Sciatic nerve (tissue), 2 donors: ENCODE measurements around the gene OR2D3. TPM values are rescaled to one million over a fixed set of nuclear protein-coding genes. Genes with fewer than 3 reads are reported as not detected.
"Not testable (repeated sequence)": the region's sequence is repeated elsewhere in the genome, so short reads cannot be mapped to it uniquely, and the experiment has no call there.

ENCODE experiments used
- ATAC-seq: fragments of 200-7000 bp; cut with Tn5 transposase; one replicate; pipeline ENCODE4 v1.9.1; 2020; ENCODE audit warnings: mild to moderate bottlenecking, moderate library complexity
- DNase-seq: peaks from one replicate; pipeline ENCODE4 v3.0.0-alpha.2; 2020; ENCODE audit warnings: low spot score
- intact Hi-C: fragments of 100-400 bp; cut with DNase I; formaldehyde crosslinking; loops from one replicate; pipeline ENCODE4 v1.14.2; 2022
- total RNA-seq: library from RNA; stranded (reverse); fragmentation: NEBNext Ultra II Directional; extraction: Animal tissue kit (Norgen Biotek cat#: 25700); gene quantifications from one replicate; pipeline ENCODE4 v1.2.1, GENCODE V29; 2021
- donor health status: DM: no; HTN: no; CAD: no.
- donor health status: DM: no; HTN: no; CAD: no.

Gene OR2D3, protein sequence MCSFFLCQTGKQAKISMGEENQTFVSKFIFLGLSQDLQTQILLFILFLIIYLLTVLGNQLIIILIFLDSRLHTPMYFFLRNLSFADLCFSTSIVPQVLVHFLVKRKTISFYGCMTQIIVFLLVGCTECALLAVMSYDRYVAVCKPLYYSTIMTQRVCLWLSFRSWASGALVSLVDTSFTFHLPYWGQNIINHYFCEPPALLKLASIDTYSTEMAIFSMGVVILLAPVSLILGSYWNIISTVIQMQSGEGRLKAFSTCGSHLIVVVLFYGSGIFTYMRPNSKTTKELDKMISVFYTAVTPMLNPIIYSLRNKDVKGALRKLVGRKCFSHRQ
- total RNA-seq, result not detected

- intact Hi-C loops, result no loop called here
- ATAC-seq (no peak), DNase-seq (no peak)
These were observed at the start of gene OR2D3 for GRCh38 chr11:6920702-6921101. Gene OR2D3, plus strand, starts transcription at chr11:6921002. Its CDS starts 0 bp downstream, at chr11:6921002.

DNA sequence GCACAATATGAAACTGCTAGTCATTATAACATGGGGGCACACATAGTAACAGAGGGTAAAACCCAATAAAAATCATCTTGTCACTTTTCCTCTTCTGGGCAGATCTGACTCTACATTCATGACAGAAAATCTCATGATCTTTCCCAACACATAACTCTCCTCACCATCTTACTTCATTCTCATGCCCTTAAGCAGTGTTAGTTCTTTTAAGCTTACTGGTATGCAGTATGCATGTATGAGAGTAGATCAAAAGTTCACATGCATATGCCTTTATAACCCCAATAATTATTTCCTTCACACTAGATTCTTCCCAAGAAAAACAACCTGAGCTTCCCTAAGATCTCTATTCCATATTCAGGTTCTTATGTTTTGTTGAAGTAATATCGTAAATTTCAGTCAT is 49.5 kb upstream of the OR2D3 start:
- intact Hi-C loops, result no loop called here
- ATAC-seq (no peak), DNase-seq (no peak)

GRCh38 chr11:6875761-6876160 is 45.0 kb upstream of the OR2D3 start:
- DNase-seq (no peak), ATAC-seq (no peak)
- intact Hi-C loops, result no loop called here

- no peak for ATAC-seq
- DNase-seq, result no peak
- intact Hi-C loops, result no loop called here
These were observed 44.5 kb upstream of the OR2D3 start, which contains the start of gene OR10A4 for GRCh38 chr11:6876325-6876724. Gene OR10A4, plus strand, starts transcription at chr11:6876625. Its CDS starts 23 bp downstream, at chr11:6876648.

DNA sequence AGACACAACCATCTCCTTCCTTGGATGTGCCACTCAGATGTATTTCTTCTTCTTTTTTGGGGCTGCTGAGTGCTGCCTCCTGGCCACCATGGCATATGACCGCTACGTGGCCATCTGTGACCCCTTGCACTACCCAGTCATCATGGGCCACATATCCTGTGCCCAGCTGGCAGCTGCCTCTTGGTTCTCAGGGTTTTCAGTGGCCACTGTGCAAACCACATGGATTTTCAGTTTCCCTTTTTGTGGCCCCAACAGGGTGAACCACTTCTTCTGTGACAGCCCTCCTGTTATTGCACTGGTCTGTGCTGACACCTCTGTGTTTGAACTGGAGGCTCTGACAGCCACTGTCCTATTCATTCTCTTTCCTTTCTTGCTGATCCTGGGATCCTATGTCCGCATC is 43.9 kb upstream of the OR2D3 start:
- ATAC-seq, result no peak
- intact Hi-C loops, result no loop called here
- no peak for DNase-seq

GRCh38 chr11:6882751-6883150 is 38.1 kb upstream of the OR2D3 start:
- intact Hi-C loops, result no loop called here
- no peak for ATAC-seq

GRCh38 chr11:6887711-6888110 is 33.1 kb upstream of the OR2D3 start:
- DNase-seq, ATAC-seq, intact Hi-C loops: not testable (repeated sequence)

More at GRCh38 chr11:6882751-6883150, 38.1 kb upstream of the OR2D3 start:
- no peak for DNase-seq

DNA sequence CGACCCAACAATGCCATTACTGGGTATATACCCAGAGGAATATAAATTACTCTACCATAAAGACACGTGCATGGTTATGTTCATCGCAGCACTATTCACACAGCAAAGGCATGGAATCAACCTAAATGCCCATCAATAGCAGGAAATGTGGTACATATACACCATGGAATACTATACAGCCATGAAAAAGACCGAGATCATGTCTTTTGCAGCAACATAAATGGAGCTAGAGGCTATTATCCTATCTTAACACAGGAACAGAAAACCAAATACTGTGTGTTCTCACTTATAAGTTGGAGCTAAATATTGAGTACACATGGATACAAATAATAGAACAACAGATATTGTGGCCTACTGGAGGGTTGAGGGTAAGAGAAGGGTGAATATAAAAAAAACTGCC is 32.0 kb upstream of the OR2D3 start:
- no peak for DNase-seq
- ATAC-seq, result no peak
- intact Hi-C loops, result no loop called here

GRCh38 chr11:6889835-6890234 is 31.0 kb upstream of the OR2D3 start:
- intact Hi-C loops, result no loop called here
- ATAC-seq (no peak), DNase-seq (no peak)

DNA sequence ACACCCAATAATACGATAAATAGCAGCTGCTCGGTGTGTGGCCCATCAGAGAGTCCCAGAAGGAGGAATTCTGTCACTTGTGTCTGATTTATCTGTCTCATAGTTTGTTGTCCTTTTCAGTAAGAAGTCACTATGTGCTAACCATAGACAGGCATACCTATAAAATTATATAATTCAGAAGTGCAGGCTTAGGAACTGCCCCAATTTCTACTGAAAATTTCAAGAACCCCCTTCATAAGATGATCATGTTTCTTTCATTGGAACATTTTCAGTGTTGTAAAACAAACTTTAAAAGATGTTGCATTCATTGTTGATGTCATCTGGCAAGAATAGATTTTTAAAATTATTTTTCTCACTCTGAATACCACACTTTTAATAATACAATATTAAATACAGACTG is 28.4 kb upstream of the OR2D3 start, which contains the start of gene OR2D2:
Gene OR2D2, minus strand, starts transcription at position 101 of the 400 bp plus-strand sequence. Its CDS starts 0 bp downstream, at position 101.
- ATAC-seq (no peak), DNase-seq (no peak)
- intact Hi-C loops, result no loop called here

DNA sequence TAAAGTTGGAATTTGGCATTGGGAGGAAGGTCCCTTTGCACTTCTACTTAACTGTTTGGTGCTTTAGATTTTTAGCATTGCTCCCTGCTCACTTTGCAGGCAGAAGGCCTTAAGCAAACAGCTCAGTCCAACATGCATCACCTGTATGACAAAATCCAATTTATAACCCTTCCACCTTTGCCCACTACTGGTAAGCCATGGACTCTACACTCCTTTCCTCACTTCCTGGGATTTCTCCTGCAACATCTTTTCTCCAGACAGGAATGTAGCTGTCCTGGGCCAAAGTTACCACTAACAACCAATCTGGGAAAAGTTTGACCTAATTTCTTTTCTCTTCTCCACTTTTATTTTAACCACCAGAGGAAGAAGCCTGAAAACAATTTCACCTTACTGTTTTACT is 26.7 kb upstream of the OR2D3 start:
- intact Hi-C loops, result no loop called here
- DNase-seq (no peak), ATAC-seq (no peak)

DNA sequence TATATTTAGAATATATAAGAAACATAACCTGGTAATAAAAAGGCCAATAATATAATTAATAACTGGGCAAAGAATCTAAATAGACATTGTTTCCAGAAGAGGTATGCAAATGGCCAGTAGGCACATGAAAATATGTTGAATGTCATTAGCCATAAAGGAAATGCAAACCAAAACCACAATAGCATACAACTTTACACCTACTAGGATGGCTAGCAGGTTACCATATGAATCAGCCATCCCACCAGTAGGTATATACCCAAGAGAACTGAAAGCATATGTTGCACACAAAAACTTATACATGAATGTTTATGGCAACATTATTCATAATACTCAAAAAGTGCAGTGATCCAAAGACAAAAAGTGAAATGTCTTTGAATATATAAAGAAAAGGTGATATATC is 25.8 kb upstream of the OR2D3 start:
- ATAC-seq, result no peak
- DNase-seq, result no peak
- intact Hi-C loops, result no loop called here

DNA sequence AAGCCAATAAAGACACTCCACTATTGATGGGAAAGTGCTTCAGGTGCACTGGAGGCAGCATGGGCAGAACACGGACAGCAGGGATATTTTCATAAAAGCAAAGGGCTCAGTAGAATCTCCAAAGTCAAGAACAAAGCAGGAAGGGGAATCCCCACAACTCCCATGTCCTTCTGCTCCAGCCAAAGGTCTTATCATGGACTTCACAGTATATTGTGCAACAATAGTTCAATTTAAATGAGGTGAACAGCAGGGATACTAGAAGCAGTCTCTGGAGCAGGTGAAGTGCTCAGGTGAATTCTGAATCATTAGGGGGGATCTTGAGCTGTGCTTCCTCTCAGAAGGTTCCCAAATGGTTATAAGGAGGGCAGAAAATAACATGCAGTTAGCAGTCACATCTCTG is 21.9 kb upstream of the OR2D3 start:
- ATAC-seq (no peak), DNase-seq (no peak)
- intact Hi-C loops, result no loop called here

- ATAC-seq, result no peak
- intact Hi-C loops, result no loop called here
- DNase-seq, result no peak
These were observed 20.3 kb upstream of the OR2D3 start for GRCh38 chr11:6900327-6900999.

DNA sequence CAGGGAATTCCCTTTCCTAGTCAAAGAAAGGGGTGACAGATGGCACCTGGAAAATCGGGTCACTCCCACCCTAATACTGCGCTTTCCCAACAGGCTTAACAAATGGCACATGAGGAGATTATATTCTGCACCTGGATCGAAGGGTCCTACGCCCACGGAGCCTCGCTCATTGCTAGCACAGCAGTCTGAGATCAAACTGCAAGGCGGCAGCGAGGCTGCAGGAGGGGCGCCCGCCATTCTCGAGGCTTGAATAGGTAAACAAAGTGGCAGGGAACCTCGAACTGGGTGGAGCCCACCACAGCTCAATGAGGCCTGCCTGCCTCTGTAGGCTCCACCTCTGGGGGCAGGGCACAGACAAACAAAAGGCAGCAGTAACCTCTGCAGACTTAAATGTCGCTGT is 16.0 kb upstream of the OR2D3 start:
- ATAC-seq, DNase-seq, intact Hi-C loops: not testable (repeated sequence)

GRCh38 chr11:6911378-6911777 is 9.4 kb upstream of the OR2D3 start:
- DNase-seq, result no peak
- intact Hi-C loops, result no loop called here
- ATAC-seq, result no peak

DNA sequence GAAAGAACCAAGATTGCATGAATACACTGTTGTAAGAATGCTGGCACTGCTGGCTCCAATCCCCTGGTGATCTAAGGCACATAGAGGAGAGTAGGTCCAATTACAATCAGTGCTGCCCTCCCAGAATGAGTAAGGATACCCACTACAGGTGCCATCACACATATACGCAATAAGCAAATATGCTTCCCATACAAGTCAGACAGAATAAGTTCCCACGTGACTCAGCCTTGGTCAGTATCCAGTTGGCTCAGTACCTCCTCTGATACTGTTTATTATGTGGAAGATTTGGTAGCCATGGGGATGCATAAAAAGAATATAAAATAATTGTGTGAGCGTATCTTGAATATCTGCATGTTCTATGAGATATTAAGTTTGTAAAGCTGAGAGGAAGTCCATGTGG is 8.9 kb upstream of the OR2D3 start:
- intact Hi-C loops, result no loop called here
- DNase-seq (no peak), ATAC-seq (no peak)

- DNase-seq, result no peak
- ATAC-seq, result no peak
- intact Hi-C loops, result no loop called here
These were observed 1.1 kb upstream of the OR2D3 start for GRCh38 chr11:6919698-6920097.

- ATAC-seq (no peak), DNase-seq (no peak)
- intact Hi-C loops, result no loop called here
These were observed 4.3 kb downstream of the OR2D3 start for GRCh38 chr11:6925007-6925577.

GRCh38 chr11:6925636-6926207 is 4.9 kb downstream of the OR2D3 start:
- intact Hi-C loops, result no loop called here
- no peak for DNase-seq
- peak; percentile 35 for ATAC-seq
